IMR-90 (cell line): ENCODE results near the gene HDAC9. TPM values are rescaled to one million over a fixed set of nuclear protein-coding genes. Genes with fewer than 3 reads are reported as not detected.

ENCODE experiments used
- ATAC-seq: fragments of 200-7000 bp; cut with Tn5 transposase; 2 replicates; pipeline ENCODE4 v1.9.1; 2020; ENCODE audit warnings: low read depth, mild to moderate bottlenecking, moderate library complexity
- BruUV-seq: library from RNA; stranded (reverse); fragments of 400-500 nt; replicated peaks from 2 replicates; lab custom pipeline; 2021; lab: Mats Ljungman, UMichigan
- CTCF ChIA-PET: fragments of 300-600 bp; formaldehyde crosslinking; extraction: SDS; loops from one replicate; lab custom pipeline; 2021; ENCODE audit warnings: antibody characterized with exemption; lab: Yijun Ruan, JAX
- POLR2A ChIA-PET: fragments of 300-600 bp; sonication (Branson Sonifier 250); formaldehyde crosslinking; loops from one replicate; lab custom pipeline; 2022; ENCODE audit warnings: antibody characterized with exemption; ENCODE audit not compliant: unreplicated experiment; lab: Charles Lee
- DNase-seq: peaks from one replicate; pipeline ENCODE4 v3.0.0; 2013
- H2AFZ ChIP-seq: replicated peaks from 2 replicates; pipeline ENCODE3; 2013; ENCODE audit warnings: low read length, mild to moderate bottlenecking; ENCODE audit not compliant: poor library complexity
- H2AK5ac ChIP-seq: 2 replicates; pipeline ENCODE4 v1.6.1; 2013; ENCODE audit warnings: low read depth, low read length, inconsistent platforms
- H2AK9ac ChIP-seq: replicated peaks from 2 replicates; pipeline ENCODE3; 2013; ENCODE audit warnings: mild to moderate bottlenecking, low read depth, low read length, moderate library complexity; ENCODE audit not compliant: poor library complexity
- H2BK120ac ChIP-seq: 2 replicates; pipeline ENCODE4 v1.6.1; 2013; ENCODE audit warnings: low read depth, low read length, inconsistent platforms
- H2BK15ac ChIP-seq: 3 replicates; pipeline ENCODE4 v1.6.1; 2013; ENCODE audit warnings: low read depth, low read length, inconsistent platforms
- H2BK20ac ChIP-seq: 2 replicates; pipeline ENCODE4 v1.6.1; 2013; ENCODE audit warnings: low read depth, mild to moderate bottlenecking, inconsistent platforms, low read length, moderate library complexity
- H2BK5ac ChIP-seq: 2 replicates; pipeline ENCODE4 v1.6.1; 2013; ENCODE audit warnings: mild to moderate bottlenecking, low read depth, low read length, inconsistent platforms; ENCODE audit not compliant: poor library complexity, severe bottlenecking
- H3K14ac ChIP-seq: replicated peaks from 2 replicates; pipeline ENCODE4 v1.6.1; 2013; ENCODE audit warnings: low read depth, low read length, inconsistent platforms
- H3K18ac ChIP-seq: 2 replicates; pipeline ENCODE4 v1.6.1; 2013; ENCODE audit warnings: low read depth, low read length, control low read depth
- H3K23ac ChIP-seq: 2 replicates; pipeline ENCODE4 v1.6.1; 2013; ENCODE audit warnings: low read depth, low read length, inconsistent platforms
- H3K27ac ChIP-seq: 2 replicates; pipeline ENCODE4 v1.5.1; 2013; ENCODE audit warnings: mild to moderate bottlenecking, control low read depth, low read length; ENCODE audit not compliant: insufficient read depth
- H3K27me3 ChIP-seq: 2 replicates; pipeline ENCODE4 v1.6.1; 2013; ENCODE audit warnings: low read length; ENCODE audit not compliant: control insufficient read depth, insufficient read depth
- H3K36me3 ChIP-seq: 2 replicates; pipeline ENCODE4 v1.6.1; 2013; ENCODE audit warnings: low read length, mixed read lengths; ENCODE audit not compliant: control insufficient read depth, insufficient read depth
- H3K4ac ChIP-seq: 2 replicates; pipeline ENCODE4 v1.6.1; 2013; ENCODE audit warnings: low read depth, low read length, inconsistent platforms
- H3K4me1 ChIP-seq: 2 replicates; pipeline ENCODE4 v1.6.1; 2013; ENCODE audit warnings: low read length, mixed read lengths; ENCODE audit not compliant: control insufficient read depth, insufficient read depth
- H3K4me2 ChIP-seq: 2 replicates; pipeline ENCODE4 v1.6.1; 2013; ENCODE audit warnings: low read depth, mild to moderate bottlenecking, control low read depth, low read length, moderate library complexity
- H3K4me3 ChIP-seq: 2 replicates; pipeline ENCODE4 v1.5.1; 2013; ENCODE audit warnings: low read depth, mild to moderate bottlenecking, control low read depth, low read length, moderate library complexity; ENCODE audit not compliant: insufficient read depth
- H3K56ac ChIP-seq: 2 replicates; pipeline ENCODE4 v1.6.1; 2013; ENCODE audit warnings: low read length, inconsistent platforms; ENCODE audit not compliant: insufficient read depth; ENCODE audit errors: extremely low read depth
- H3K79me1 ChIP-seq, 2 experiments: 2 replicates each; pipeline ENCODE4 v1.6.1; 2013; ENCODE audit warnings: low read length in 2 of 2, inconsistent platforms in 1 of 2, low read depth in 1 of 2
- H3K9ac ChIP-seq: 2 replicates; pipeline ENCODE4 v1.6.1; 2013; ENCODE audit warnings: low read depth, low read length, control low read depth
- H3K9me1 ChIP-seq: 2 replicates; pipeline ENCODE4 v1.6.1; 2013; ENCODE audit warnings: low read length, inconsistent platforms; ENCODE audit not compliant: insufficient read depth
- H3K9me3 ChIP-seq: 2 replicates; pipeline ENCODE4 v1.6.1; 2013; ENCODE audit warnings: low read length; ENCODE audit not compliant: control insufficient read depth, insufficient read depth
- H4K20me1 ChIP-seq: 2 replicates; pipeline ENCODE4 v1.6.1; 2013; ENCODE audit warnings: low read length, inconsistent platforms; ENCODE audit not compliant: insufficient read depth
- H4K5ac ChIP-seq: 2 replicates; pipeline ENCODE4 v1.6.1; 2013; ENCODE audit warnings: mild to moderate bottlenecking, low read depth, low read length, control low read depth
- H4K8ac ChIP-seq, 2 experiments: 2 replicates each; pipeline ENCODE4 v1.6.1; 2013; ENCODE audit warnings: low read depth in 2 of 2, low read length in 2 of 2, control low read depth in 1 of 2, inconsistent platforms in 1 of 2
- H4K91ac ChIP-seq: 2 replicates; pipeline ENCODE4 v1.6.1; 2013; ENCODE audit warnings: low read depth, low read length, inconsistent platforms; ENCODE audit not compliant: insufficient read depth
- BHLHE40 ChIP-seq: fragments of 150-350 bp; IDR thresholded peaks from 2 replicates; pipeline ENCODE4 v1.6.1; 2016; ENCODE audit warnings: mild to moderate bottlenecking, low read depth, low read length
- NFE2L2 ChIP-seq: fragments of 150-350 bp; IDR thresholded peaks from 2 replicates; pipeline ENCODE4 v1.6.1; 2016; ENCODE audit warnings: low read depth, mild to moderate bottlenecking, low read length
- RCOR1 ChIP-seq: IDR thresholded peaks from 2 replicates; pipeline ENCODE4 v1.6.1; 2012; ENCODE audit warnings: mild to moderate bottlenecking, low read length, improper control_type of control experiment; ENCODE audit not compliant: insufficient replicate concordance
- WGBS, 2 experiments: methylation state at CpG; one replicate each; pipeline versions ENCODE4 v1.1.5 to v1.1.7; 2013; ENCODE audit warnings: missing lambda C conversion rate in 2 of 2; ENCODE audit not compliant: insufficient read length in 1 of 2; ENCODE audit errors: extremely low coverage in 2 of 2; 5-methylcytosine and 5-hydroxymethylcytosine counted together
- dilution Hi-C: fragments of 300-500 bp; cut with HindIII; formaldehyde crosslinking; loops from one replicate; pipeline ENCODE4 v1.14.3; 2018; ENCODE audit warnings: low sequenced_read_pairs; ENCODE audit not compliant: unreplicated experiment
- in situ Hi-C: fragments of 300-500 bp; cut with MboI; formaldehyde crosslinking; loops from 3 replicates; pipeline ENCODE4 v1.14.3; 2019; ENCODE audit warnings: low sequenced_read_pairs, inconsistent platforms, mixed read lengths
- intact Hi-C: fragments of 100-400 bp; cut with micrococcal nuclease; formaldehyde crosslinking; loops from 2 replicates; pipeline ENCODE4 v1.10.0; 2022
- polyA plus RNA-seq, 3 experiments: library from polyadenylated mRNA; depleted of rRNA; stranded (reverse); fragments of >200 nt; gene quantifications; 2 replicates each; pipeline ENCODE4 v1.2.3, GENCODE V29; 2012; ENCODE audit warnings: low replicate concordance in 1 of 3
- total RNA-seq: library from RNA; depleted of rRNA; stranded (reverse); fragments of >200 nt; gene quantifications from 2 replicates; pipeline ENCODE4 v1.2.3, GENCODE V29; 2012

The HDAC9 gene
- total and polyA plus RNA-seq, 2 of the 4 experiments (the other 2 are of a cell fraction), result 4.3 to 24.7 TPM

DNA sequence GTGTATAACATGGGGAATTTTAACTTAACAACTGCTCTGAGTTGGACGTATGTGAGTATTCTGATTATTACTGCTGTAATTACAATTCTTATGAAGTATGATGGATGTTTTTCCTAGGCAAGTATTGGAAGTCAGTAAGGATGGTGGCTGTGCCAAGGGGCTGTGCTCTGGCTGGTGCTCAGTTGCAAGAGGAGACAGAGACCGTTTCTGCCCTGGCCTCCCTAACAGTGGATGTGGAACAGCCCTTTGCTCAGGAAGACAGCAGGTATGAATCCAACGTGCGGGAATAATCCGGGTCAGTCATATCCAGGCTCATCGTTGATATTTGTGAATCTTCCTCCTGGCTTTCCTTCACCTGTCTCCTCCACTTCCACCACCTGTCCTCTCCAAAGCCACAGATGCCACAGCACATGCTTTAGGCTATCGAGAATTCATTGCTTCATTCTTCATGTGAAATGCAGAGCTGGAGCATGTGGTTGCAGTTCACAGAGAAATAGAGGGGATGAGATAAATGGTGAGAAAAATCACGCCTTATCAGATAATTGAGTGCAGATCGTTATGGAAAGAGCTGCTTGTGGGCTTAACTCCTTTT lies 480.2 kb downstream of the HDAC9 start:
- Histone ChIP-seq H3K4me3 (no peak overlapping the region), H3K9ac (no peak overlapping the region), H3K4me2 (no peak overlapping the region), H2BK5ac (no peak overlapping the region), H3K23ac (no peak overlapping the region), H2BK20ac (peak overlapping the region; percentile 38; the same call in 1 of the 2 replicates), H3K36me3 (no peaks in the 10 kb centered on the region), H4K20me1 (no peaks in the 10 kb centered on the region), H4K8ac (no peak overlapping the region), H3K9me3 (no peaks in the 10 kb centered on the region), H3K18ac (no peak overlapping the region), H4K5ac (no peak overlapping the region), H3K79me1 (no peaks in the 10 kb centered on the region), H3K9me1 (no peaks in the 10 kb centered on the region), H2AFZ (no peak overlapping the region), H2AK5ac (peak overlapping the region; percentile 47; the same call in 1 of the 2 replicates), H3K27me3 (no peaks in the 10 kb centered on the region), H2BK15ac (peak overlapping the region; percentile 54; the same call in 1 of the 3 replicates), H3K4me1 (peaks cover 2% of the 10 kb centered on the region; the same call in 1 of the 2 replicates), H3K27ac (no peak overlapping the region), H2AK9ac (no peak overlapping the region), H3K56ac (no peak overlapping the region), H3K14ac (no peak overlapping the region), H2BK120ac (0 out of 2 replicates have a peak overlapping the region, but pooled peaks have one; percentile 43), H3K4ac (0 out of 2 replicates have a peak overlapping the region, but pooled peaks have one; percentile 51), H4K91ac (peak overlapping the region; percentile 65; the same call in 1 of the 2 replicates)
- ATAC-seq, result no peak
- ChIA-PET POLR2A (no interaction called here), CTCF (no interaction called here)
- TF ChIP-seq NFE2L2, result no peak
- no peak for TF ChIP-seq BHLHE40
- no peak for TF ChIP-seq RCOR1
- whole genome bisulfite sequencing, 2 experiments, result 80% methylated on average over 1 of the region's 9 CpGs; no CpG with 5 or more reads in 1 of the 2 experiments
- DNase-seq, result no peak
- intact Hi-C loops, result no loop called here
- no TSS peak for BruUV-seq
- dilution Hi-C loops, result no loop called here
- in situ Hi-C loops, result no loop called here
